Uterus (tissue), 2 donors: Measurements from ENCODE around the gene SIRT6.

ENCODE experiments used
- POLR2A ChIP-seq, 2 donors: fragments of 450-650 bp; IDR thresholded peaks; one replicate each; pipeline ENCODE4 v1.6.1; 2016; ENCODE audit warnings: antibody characterized with exemption in 2 of 2, mild to moderate bottlenecking in 1 of 2, moderate library complexity in 1 of 2
- TF ChIP-seq, protein P1 (sequence below), 4 experiments: fragments of 200-600 bp in 2 of 4; fragments of 450-650 bp in 2 of 4; sonication (generic) in 2 of 4; IDR thresholded peaks; one replicate each; pipeline ENCODE4 v1.5.1; 2016 to 2019; ENCODE audit warnings: antibody characterized with exemption in 4 of 4, mild to moderate bottlenecking in 2 of 4, moderate library complexity in 1 of 4

DNA sequence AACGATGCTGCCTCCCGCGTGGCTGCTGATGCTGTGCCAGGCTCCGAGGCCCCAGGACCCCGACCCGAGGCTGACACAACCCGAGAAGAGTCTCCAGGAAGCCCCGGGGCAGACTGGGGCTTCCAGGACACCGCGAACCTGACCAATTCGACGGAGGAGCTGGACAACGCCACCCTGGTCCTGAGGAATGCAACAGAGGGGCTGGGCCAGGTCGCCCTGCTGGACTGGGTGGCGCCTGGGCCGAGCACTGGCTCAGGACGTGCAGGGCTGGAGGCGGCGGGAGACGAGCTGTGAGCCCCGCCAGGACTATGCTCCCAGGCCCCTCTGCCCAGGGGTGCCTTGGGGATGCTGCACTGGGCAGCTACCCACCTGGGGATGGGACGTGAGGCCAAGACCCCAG, 10.7 kb downstream of the SIRT6 start:
- TF ChIP-seq, protein P1, sequence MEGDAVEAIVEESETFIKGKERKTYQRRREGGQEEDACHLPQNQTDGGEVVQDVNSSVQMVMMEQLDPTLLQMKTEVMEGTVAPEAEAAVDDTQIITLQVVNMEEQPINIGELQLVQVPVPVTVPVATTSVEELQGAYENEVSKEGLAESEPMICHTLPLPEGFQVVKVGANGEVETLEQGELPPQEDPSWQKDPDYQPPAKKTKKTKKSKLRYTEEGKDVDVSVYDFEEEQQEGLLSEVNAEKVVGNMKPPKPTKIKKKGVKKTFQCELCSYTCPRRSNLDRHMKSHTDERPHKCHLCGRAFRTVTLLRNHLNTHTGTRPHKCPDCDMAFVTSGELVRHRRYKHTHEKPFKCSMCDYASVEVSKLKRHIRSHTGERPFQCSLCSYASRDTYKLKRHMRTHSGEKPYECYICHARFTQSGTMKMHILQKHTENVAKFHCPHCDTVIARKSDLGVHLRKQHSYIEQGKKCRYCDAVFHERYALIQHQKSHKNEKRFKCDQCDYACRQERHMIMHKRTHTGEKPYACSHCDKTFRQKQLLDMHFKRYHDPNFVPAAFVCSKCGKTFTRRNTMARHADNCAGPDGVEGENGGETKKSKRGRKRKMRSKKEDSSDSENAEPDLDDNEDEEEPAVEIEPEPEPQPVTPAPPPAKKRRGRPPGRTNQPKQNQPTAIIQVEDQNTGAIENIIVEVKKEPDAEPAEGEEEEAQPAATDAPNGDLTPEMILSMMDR (IDR thresholded peaks at IDR 0.05): no peak
- TF ChIP-seq POLR2A (IDR thresholded peaks at IDR 0.05): no peak
